Activated gamma-delta T cell (primary cell): ENCODE results near the gene FAF1.
"Not testable (repeated sequence)": the region's sequence is repeated elsewhere in the genome, so short reads cannot be mapped to it uniquely, and the experiment has no call there.

Experiments used
- DNase-seq: peaks from one replicate; lab custom pipeline; 2025; lab: John Stamatoyannopoulos, UW

Gene FAF1

GRCh38 chr1:50774759-50775351 is 185.2 kb downstream of the FAF1 start:
- no peak for DNase-seq

- no peak for DNase-seq
These were observed 193.4 kb downstream of the FAF1 start for GRCh38 chr1:50766688-50767087.

- DNase-seq = not testable (repeated sequence)
These were observed 203.5 kb downstream of the FAF1 start for GRCh38 chr1:50756543-50756942.

DNA sequence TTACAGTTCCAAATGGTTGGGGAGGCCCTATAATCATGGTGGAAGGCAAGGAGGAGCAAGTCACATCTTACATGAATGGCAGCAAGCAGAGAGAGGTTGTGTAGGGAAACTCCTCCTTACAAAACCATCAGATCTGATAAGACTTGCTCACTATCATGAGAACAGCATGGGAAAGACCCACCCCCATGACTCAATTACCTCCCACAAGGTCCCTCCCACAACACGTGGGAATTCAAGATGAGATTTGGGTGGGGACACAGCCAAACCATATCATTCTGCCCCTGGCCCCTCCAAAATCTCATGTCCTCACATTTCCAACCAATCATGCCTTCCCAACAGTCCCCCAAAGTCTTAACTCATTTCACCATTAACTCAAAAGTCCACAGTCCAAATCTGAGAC is 205.3 kb downstream of the FAF1 start:
- DNase-seq = not testable (repeated sequence)

DNA sequence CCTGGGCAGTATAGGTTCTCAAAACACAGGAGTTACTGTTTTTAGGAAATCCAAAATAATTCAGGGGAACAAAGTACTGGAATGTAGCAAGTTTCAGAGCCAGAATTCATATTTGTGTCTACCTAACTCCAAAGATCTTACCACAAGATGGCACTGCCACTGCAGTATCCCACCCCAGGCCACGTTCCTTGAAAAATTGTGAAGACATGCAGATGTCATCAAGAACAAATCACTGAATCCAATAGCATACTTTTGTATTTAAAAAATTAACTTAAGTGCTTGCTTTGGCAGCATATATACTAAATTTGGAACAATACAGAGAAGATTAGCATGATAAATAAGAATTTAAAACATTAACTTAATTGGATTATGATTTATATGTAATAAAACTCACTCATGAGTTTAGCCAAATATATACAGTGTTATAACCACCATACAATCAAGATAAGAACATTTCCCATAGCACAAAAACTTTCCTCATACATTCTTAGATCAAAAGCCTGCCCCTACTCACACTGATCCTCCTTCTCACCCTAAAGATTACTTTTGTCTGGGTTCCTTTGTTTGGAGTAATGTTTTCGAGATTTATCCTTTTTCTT is 209.9 kb downstream of the FAF1 start:
- DNase-seq = no peak

DNA sequence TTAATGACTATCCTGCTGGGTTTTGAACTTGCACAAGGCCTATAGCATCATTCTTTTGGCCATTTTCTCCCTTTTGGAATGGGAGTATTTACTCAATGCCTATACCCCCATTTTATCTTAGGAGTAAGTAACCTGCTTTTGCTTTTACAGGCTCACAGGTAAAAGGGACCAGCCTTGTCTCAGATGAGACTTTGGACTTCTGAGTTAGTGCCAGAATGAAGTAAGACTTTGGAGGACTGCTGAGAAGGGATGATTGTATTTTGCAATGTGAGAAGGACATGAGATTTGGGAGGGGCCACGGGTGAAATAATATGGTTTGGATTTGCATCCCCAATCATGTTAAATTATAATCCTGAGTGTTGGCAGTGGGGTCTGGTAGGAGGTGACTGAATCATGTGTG is 212.7 kb downstream of the FAF1 start:
- DNase-seq = no peak

DNA sequence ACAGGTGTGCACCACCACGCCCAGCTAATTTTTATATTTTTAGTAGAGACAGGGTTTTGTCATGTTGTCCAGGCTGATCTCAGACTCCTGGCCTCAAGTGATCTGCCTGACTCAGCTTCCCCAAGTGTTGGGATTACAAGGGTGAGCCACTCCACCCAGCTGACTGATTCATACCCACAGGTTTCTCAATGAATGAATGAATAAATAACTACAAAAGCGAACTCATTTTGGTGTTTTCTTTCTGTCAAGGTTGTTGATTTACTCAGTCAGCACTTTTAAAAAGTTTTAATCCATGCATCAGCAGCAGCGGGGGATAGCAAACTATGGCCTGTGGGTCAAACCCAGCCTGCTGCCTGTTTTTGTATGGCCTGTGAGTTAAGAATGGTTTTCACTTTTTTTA is 217.5 kb downstream of the FAF1 start:
- no peak for DNase-seq

DNA sequence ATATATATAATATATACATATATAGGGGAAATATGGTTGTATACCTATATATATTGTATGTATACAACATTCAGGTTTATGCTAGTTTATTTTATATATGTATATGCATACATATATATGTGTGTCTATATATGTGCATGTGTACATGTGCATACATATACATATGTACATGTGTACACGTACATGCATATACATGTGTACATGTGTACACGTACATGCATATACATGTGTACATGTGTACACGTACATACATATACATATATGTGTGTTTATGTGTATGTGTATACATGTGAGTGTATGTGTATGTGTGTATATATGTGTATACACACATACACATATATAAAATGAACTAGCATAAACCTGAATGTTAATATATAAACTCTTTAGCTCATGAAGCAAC is 220.9 kb downstream of the FAF1 start:
- DNase-seq = no peak

- no peak for DNase-seq
These were observed 224.6 kb downstream of the FAF1 start for GRCh38 chr1:50735443-50735842.

GRCh38 chr1:50727578-50727977 is 232.5 kb downstream of the FAF1 start:
- not testable (repeated sequence) for DNase-seq

DNA sequence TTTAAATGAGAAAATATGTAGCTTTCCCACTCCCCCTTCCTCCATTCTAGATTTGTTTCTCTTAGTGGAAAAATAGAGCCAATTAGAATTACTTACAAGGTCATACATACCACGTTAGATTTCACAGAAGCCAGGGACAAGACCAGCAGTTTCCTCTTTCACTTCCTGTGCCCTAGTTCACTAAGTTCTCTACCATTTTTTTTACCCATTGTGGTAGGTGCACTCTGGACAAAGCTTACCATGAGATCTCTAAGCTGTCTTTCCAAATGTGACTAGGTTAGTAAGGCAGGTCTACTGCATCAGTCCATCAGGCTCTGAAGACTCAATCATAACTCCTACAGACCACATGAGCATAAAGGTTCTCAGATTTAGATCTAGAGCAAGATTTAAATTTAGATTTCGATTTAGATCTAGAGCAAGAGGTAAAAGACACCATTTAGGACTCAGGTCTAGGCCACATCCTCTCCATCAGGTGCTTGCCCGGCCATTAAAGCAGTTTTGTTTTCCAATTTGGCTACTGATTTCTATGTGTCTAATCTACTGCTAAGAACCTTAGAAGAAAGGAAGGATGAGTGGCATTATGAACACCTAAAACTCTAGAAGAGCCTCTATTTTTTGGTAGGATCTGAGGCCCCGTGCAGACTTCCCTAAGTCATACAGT is 235.3 kb downstream of the FAF1 start:
- DNase-seq = no peak

GRCh38 chr1:50720457-50721053 is 239.5 kb downstream of the FAF1 start:
- no peak for DNase-seq

GRCh38 chr1:50719126-50719525 is 240.9 kb downstream of the FAF1 start:
- no peak for DNase-seq

DNA sequence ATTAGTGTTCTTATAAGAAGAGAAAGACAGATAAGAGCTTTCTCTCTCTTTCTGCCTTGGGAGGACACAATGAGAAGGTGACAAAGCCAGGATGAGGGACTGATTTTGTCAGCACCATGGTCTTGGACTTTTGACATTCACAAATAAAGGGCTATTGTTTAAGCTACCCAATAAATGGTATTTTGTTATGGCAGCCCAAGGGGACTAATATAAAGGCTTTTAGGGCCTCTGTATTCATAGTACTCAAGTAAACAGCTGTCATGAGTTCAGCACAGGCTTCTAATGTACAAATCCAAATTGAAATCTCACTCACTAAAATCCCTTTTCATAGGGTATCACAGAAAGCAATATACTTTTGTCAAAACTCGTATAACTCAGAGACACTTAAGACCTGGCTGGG is 242.7 kb downstream of the FAF1 start:
- no peak for DNase-seq

DNA sequence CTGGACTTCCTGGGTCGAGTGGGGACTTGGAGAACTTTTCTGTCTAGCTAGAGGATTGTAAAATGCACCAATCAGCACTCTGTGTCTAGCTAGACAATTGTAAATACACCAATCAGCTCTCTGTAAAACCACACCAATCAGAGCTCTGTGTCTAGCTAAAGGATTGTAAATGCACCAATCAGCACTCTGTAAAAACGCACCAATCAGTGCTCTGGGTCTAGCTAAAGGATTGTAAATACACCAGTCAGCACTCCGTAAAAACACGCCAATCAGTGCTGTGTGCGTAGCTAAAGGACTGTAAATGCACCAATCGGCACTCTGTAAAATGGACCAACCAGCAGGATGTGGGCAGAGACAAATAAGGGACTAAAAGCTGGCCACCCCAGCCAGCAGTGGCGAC is 243.6 kb downstream of the FAF1 start:
- not testable (repeated sequence) for DNase-seq

- DNase-seq = no peak
These were observed 250.0 kb downstream of the FAF1 start for GRCh38 chr1:50710099-50710498.

GRCh38 chr1:50707824-50708223 is 252.2 kb downstream of the FAF1 start:
- DNase-seq = no peak

- DNase-seq = no peak
These were observed 254.4 kb downstream of the FAF1 start for GRCh38 chr1:50705699-50706098.

DNA sequence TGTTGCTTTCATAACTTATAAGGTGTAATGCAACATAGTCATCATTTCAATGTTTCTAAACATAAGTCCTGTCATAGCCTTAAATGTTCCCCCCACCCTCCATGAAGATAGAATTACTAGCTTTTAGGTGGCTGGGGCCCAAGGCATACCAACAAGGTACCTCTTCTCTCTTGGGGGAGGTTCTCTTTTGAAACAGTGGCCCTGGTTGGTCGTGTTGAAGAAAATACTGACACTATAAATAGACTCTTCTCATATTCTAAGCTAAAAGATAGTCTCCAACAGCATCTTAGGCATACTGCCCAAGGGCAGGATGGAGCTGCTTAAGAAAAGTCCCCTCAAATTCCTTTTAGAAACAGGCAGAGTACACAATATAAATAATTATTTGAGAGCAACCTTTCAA is 255.0 kb downstream of the FAF1 start:
- no peak for DNase-seq

GRCh38 chr1:50704126-50704525 is 255.9 kb downstream of the FAF1 start:
- DNase-seq = no peak

GRCh38 chr1:50703240-50703639 is 256.8 kb downstream of the FAF1 start:
- no peak for DNase-seq

- no peak for DNase-seq
These were observed 257.7 kb downstream of the FAF1 start for GRCh38 chr1:50702395-50702794.

DNA sequence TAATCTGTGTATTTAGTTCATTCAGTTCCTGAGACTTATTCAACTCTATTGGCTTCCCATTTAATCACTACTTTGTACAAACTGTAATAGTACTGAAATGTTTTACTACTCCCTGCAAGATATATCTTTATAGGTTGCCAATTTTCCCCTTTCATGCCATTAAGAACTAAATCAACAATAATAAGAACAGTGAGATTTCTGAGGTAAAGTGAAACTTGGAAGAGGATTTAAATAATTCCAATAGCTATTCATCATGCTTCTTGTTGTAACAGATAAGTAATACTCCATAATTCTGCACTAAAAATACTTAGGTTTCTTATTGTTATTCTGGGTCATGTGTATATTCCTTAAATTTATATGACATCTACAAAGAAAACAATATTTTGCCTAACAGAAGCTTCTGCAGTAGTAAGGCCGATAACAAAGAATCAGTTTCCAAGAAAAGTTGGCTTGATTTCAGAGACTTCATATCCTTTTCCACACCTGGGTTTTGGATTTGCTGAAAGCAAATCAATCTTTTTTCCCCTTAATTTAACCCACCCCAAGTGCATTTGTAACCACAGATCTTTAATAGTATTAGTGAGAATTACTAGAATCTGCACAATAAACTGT is 258.3 kb downstream of the FAF1 start:
- DNase-seq = no peak
